ENCODE measurements around the gene MXI1.

The MXI1 gene

DNA sequence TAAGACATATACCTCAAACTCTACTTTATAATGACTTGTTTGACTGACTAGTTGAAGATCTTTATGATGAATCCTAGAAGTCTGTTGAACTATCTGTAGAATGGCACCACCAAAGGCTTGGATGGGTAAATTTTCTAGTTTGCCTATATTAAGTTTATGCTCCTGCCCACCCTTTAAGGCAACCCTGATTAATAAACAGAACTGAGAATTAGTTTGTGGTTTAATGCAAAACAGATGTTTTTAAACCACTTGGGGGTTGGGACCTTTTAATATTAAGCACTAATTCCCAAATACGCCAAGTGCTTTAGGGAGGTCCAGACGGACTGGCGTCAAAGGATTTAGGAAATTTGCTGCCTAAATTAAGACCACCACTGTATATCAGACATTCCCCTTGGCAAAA is 76.9 kb downstream of the MXI1 start:
- ATAC-seq, result no peak
- Mint-ChIP-seq H3K27ac (no peak overlapping the region), H3K9me3 (no peaks in the 10 kb centered on the region), H3K4me1 (peaks cover 14% of the 10 kb centered on the region), H3K36me3 (peaks cover 12% of the 10 kb centered on the region), H3K27me3 (no peaks in the 10 kb centered on the region), H3K4me3 (no peak overlapping the region)

DNA sequence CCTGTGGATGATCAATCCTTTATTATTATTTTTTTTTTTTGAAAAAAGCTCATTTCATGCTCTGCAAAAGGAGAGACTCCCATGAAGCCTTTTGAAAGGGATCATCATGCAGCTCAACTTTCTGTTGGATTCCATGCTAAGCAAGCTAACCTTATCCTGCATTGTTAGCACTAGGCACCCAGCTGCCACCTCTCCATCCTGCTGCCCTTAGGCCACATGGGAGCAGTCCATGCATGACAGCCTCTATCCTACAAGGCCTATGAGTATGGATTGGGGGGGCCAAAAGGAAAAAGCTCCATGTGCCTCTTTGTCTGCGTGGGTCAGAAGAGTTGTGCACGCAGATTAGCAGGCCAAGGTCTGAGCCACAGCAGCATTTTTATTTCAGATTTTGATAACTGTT is 78.1 kb downstream of the MXI1 start:
- H3K4me1 Mint-ChIP-seq, result peaks cover 11% of the 10 kb centered on the region
- no peak for ATAC-seq

DNA sequence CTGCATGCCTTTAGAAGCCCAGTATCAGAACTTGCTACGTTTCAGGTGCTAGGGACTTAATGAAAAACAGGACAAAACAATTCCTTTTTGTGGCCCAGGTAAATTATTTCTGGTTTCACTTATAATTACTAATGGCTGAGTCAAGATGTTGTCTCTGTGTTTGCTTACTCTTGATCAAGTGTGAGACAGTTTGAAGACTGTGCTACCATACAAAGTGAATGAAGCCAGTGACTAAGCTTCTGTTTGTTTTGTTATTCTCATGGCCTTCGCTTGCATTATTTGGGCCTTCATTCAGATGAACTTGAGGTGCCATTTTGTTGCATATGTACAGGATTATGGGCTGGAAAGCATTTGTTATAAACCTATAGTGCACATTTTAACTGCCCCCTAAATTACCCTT is 79.4 kb downstream of the MXI1 start:
- Mint-ChIP-seq H3K27ac (no peak overlapping the region), H3K36me3 (peaks cover 12% of the 10 kb centered on the region)
- no peak for ATAC-seq

More for the DNA sequence above, 78.1 kb downstream of the MXI1 start:
- Mint-ChIP-seq H3K36me3 (peaks cover 12% of the 10 kb centered on the region), H3K4me3 (no peak overlapping the region), H3K9me3 (no peaks in the 10 kb centered on the region), H3K27ac (no peak overlapping the region), H3K27me3 (no peaks in the 10 kb centered on the region)

DNA sequence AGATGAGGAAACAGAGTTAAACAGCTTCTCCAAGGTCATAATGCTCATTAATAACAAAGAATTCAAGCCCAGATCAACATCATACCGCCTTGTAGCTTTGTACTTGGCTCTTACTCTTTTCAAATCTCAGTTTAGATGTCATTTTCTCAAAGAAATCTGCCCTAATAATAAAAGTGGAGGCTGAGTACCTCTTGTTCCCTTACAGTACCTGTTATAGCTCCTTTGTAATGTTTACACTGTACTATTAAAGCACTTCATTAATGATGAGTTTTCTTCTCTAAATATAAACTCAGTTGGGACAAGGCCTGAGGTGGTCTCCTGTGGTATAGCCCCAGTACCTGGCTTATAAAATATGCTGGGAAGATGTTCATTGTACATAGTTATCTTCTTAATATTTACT is 89.6 kb downstream of the MXI1 start:
- Mint-ChIP-seq H3K27ac (no peak overlapping the region), H3K4me3 (no peak overlapping the region), H3K36me3 (peaks cover 39% of the 10 kb centered on the region), H3K27me3 (no peaks in the 10 kb centered on the region), H3K9me3 (no peaks in the 10 kb centered on the region), H3K4me1 (peaks cover 20% of the 10 kb centered on the region)
- ATAC-seq, result no peak

More for the DNA sequence above, 79.4 kb downstream of the MXI1 start:
- H3K27me3 Mint-ChIP-seq, result no peaks in the 10 kb centered on the region
- H3K9me3 Mint-ChIP-seq, result no peaks in the 10 kb centered on the region
- no peak overlapping the region for H3K4me3 Mint-ChIP-seq
- peaks cover 11% of the 10 kb centered on the region for H3K4me1 Mint-ChIP-seq

DNA sequence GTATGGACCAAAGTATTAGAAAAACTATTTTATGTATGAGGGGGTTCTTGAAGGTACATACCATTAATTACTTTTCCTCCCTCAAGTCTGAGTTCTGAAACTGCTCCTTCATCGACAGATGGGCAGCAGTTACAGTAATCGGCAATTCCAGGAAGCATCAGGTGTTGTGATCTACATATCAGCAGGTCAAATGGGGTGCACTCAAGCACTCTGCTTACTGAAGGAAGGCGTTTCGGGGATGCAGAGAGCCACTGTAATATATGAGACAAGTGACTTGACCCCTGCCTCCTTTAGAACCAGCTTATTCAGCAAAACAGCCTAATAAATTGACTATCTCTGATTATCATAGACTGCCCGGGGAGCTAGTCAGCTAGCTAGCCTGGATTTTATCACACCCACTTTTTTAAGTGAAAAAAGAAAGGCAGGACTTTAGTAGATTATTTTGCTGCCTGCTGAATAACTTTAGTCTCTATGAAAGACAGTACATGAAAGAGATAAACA is 93.1 kb downstream of the MXI1 start:
- Mint-ChIP-seq H3K27ac (no peak overlapping the region), H3K27me3 (no peaks in the 10 kb centered on the region), H3K36me3 (peaks cover 52% of the 10 kb centered on the region), H3K9me3 (no peaks in the 10 kb centered on the region), H3K4me3 (no peak overlapping the region), H3K4me1 (peaks cover 33% of the 10 kb centered on the region)
- no peak for ATAC-seq

DNA sequence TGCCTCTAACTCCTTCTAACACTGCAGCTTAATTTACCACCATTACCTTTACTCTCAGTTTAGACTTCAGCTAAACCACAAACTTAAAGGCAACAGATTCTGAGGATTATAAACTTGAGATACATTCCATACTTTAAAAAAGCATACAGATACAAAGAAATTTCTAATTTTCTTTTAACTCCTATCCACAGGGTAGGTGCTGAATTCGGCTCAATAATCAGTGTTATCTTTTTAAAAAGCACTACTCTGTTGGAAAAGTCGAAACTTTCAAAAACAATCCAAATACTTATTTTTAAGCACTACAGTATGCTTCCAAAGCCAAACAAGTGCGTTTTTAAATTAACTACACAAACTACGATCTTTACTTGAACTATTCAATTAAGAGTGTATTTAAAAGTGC is 96.3 kb downstream of the MXI1 start:
- no peaks in the 10 kb centered on the region for H3K9me3 Mint-ChIP-seq
- peak overlapping the region; percentile 95 for H3K4me3 Mint-ChIP-seq
- no peak for ATAC-seq
- no peaks in the 10 kb centered on the region for H3K27me3 Mint-ChIP-seq
- peak overlapping the region; percentile 90 for H3K27ac Mint-ChIP-seq
- H3K4me1 Mint-ChIP-seq, result peaks cover 26% of the 10 kb centered on the region
- peaks cover 29% of the 10 kb centered on the region for H3K36me3 Mint-ChIP-seq

DNA sequence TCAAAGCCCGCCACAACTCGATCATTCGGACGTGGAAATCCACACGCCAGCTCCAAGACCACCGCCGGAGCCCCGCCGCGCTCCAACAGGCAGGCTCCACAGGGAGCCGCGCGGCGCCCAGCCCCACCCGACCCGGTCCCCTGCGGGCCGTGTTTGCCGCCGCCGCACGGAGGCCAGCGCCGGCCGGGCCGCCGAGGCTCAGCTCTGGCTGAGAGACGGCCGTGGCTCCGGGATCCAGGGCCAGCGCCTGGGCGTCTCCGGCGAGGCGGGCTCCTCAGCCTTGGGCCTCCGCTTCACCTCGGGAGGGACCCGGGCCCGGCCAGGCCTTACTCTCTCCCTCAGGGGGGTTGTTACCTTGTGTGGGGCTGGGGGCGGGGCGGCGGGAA is 97.0 kb downstream of the MXI1 start:
- Mint-ChIP-seq H3K27ac (peak overlapping the region; percentile 90), H3K36me3 (peaks cover 29% of the 10 kb centered on the region), H3K4me3 (peak overlapping the region; percentile 95), H3K9me3 (no peaks in the 10 kb centered on the region), H3K4me1 (peaks cover 26% of the 10 kb centered on the region), H3K27me3 (no peaks in the 10 kb centered on the region)
- ATAC-seq, result peak; percentile 75

DNA sequence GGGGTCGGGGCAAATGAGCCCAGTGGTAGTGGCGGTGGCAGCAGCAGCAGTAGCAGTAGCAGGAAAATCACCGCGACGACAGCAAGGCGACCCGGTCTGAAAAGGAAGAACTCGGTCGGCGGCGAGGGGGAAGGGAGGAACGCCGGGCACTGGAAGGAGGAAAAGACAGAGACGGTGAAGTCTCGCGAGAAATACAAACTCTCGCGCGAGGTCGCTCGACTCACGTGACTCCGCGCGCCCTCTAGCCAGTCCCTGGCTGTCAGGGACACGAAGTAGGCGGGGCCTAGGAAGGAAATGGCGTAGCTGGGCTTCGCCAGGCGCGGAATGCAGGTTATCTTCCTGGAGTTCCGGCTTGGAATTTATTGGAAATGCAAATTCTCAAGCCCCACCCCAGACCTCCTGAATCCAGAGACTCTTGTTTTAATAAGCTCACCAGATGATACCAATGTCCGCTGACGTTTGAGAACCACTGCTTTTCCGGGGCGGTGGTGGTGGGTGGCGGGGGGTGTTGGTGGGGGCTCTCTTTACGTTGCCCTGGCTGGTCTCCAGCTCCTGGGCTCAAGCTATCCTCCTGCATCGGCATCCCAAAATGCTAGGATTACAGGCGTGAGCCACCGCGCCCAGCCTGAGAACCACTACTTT is 97.5 kb downstream of the MXI1 start, which contains the start of gene SMNDC1:
Gene SMNDC1, minus strand, starts transcription at position 141 of the 642 bp plus-strand sequence. CDS start 1,333 bp downstream, outside the sequence.
- H3K27me3 Mint-ChIP-seq, result no peaks in the 10 kb centered on the region
- no peaks in the 10 kb centered on the region for H3K9me3 Mint-ChIP-seq
- peaks cover 29% of the 10 kb centered on the region for H3K36me3 Mint-ChIP-seq
- H3K4me3 Mint-ChIP-seq, result peak within 1 kb of the TSS; percentile 95
- H3K4me1 Mint-ChIP-seq, result peaks cover 26% of the 10 kb centered on the region
- ATAC-seq, result peak; percentile 98
- H3K27ac Mint-ChIP-seq, result peak within 1 kb of the TSS; percentile 90

DNA sequence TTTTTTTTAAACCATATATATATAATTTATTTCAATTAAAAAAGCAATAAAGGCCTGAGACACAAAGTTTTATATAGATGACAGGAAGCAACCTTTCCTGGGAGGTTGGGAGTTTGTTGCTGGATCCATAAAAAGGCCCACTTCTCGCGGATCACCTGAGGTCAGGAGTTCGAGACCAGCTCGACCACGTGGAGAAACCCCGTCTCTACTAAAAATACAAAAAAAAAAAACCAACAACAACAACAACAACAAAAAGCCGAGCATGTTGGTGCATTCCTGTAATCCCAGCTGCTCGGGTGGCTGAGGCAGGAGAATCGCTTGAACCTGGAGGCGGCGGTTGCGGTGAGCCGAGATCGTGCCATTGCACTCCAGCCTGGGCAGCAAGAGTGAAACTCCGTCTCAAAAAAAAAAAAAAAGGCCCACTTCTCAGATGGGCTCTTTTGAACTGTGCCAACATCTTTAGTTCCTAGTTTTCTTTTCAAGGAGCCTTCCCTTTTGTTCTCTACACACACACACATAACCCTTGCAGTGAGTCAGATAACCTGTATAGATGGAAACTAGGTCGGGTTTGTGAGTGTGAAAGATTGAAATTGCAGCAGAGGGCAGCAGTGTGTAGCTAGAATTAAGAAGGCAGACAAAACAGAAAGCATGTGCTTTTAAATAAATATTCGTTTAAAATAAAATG is 98.5 kb downstream of the MXI1 start:
- H3K27ac Mint-ChIP-seq, result peak overlapping the region; percentile 90
- no peaks in the 10 kb centered on the region for H3K9me3 Mint-ChIP-seq
- H3K27me3 Mint-ChIP-seq, result no peaks in the 10 kb centered on the region
- H3K4me3 Mint-ChIP-seq, result peak overlapping the region; percentile 95
- peaks cover 26% of the 10 kb centered on the region for H3K36me3 Mint-ChIP-seq
- ATAC-seq, result peak; percentile 61
- peaks cover 22% of the 10 kb centered on the region for H3K4me1 Mint-ChIP-seq

DNA sequence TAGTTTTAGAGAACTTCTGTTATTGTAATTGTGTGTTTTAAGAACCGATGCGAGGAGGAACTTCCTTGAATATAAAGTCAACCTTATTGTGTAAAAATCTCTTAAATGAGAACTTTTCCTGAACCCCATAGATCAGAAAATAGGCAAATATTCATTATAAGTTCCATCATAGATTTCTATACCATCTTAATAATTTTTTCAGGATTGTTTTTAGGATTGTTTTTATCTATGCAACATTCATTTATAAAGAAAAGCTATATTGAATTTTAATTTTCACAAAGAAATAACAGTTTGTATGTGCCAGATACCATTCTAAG is 99.0 kb downstream of the MXI1 start:
- H3K4me3 Mint-ChIP-seq, result no peak overlapping the region
- H3K36me3 Mint-ChIP-seq, result peaks cover 22% of the 10 kb centered on the region
- H3K4me1 Mint-ChIP-seq, result peaks cover 21% of the 10 kb centered on the region
- no peak for ATAC-seq
- no peaks in the 10 kb centered on the region for H3K9me3 Mint-ChIP-seq
- H3K27ac Mint-ChIP-seq, result no peak overlapping the region
- H3K27me3 Mint-ChIP-seq, result no peaks in the 10 kb centered on the region

DNA sequence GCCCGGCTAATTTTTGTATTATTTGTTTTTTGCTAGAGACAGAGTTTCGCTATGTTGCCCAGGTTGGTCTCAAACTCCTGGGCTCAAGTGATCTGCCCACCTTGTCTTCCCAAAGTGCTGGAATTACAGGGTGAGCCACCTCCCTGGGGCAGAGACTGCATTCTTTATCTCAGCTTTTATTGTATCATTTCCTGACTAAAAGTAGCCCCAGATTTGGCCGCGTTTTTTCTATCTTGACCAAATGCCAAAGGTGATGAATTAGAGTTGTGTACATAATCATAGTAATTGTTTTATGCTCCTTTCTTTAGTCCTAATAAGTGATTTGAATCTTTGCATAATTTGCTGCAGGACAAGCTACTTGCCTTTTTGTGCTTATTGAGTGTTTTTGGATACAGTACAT is 100.4 kb downstream of the MXI1 start:
- Mint-ChIP-seq H3K36me3 (peaks cover 10% of the 10 kb centered on the region), H3K4me1 (peaks cover 21% of the 10 kb centered on the region), H3K4me3 (no peak overlapping the region), H3K27ac (no peak overlapping the region), H3K27me3 (no peaks in the 10 kb centered on the region), H3K9me3 (no peaks in the 10 kb centered on the region)
- ATAC-seq, result no peak

DNA sequence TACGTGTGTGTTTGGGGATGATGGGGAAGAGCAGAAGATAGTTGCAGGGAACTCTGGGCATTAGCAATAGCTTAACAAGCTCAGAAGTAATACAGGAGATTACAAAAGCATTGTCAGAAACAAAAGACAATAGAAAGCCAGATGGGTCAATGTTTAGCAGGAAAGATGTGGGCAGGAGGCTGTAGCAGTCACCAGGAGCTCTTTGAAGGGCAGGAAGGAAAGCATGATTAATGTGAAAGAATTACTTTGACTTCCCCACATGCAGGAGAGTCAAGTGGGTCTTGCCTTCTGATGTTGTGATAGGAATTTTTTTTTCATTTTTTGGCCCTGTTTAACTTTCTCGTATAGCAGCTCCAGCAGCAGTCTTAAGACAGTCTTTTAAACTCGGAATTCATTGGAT is 103.3 kb downstream of the MXI1 start:
- Mint-ChIP-seq H3K27me3 (no peaks in the 10 kb centered on the region), H3K4me3 (no peak overlapping the region), H3K9me3 (no peaks in the 10 kb centered on the region), H3K36me3 (no peaks in the 10 kb centered on the region), H3K27ac (no peak overlapping the region), H3K4me1 (peaks cover 9% of the 10 kb centered on the region)
- no peak for ATAC-seq

DNA sequence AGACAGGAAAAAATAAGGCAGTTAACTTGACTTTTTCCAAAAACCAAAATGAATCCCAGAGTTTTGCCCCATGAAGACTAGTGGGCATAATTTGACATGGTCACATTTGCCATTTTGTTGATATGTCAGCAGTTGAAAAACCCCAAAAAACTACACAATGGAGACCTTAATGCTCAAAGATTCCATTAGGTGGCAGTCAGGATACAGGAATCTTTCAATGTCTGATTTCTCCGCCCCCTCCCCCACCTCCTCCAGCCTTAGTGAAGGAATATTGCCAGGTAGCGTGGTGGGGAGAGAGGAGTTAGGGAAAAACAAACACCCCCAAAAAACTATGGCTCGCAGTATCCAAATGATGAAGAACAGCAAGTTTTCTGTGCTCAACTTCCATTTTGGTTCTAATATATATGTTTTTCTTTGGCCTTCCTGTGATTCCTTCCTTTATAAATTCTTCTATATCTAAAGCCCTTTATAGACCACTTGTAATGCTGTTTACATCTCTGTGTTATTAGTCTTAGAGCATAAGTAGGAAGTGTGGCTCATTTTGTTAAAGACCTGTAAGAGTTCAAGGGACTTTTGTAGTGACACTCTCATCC is 104.0 kb downstream of the MXI1 start:
- Mint-ChIP-seq H3K27me3 (no peaks in the 10 kb centered on the region), H3K4me1 (peaks cover 9% of the 10 kb centered on the region), H3K36me3 (no peaks in the 10 kb centered on the region), H3K27ac (no peak overlapping the region), H3K4me3 (no peak overlapping the region), H3K9me3 (no peaks in the 10 kb centered on the region)
- peak; percentile 62 for ATAC-seq

DNA sequence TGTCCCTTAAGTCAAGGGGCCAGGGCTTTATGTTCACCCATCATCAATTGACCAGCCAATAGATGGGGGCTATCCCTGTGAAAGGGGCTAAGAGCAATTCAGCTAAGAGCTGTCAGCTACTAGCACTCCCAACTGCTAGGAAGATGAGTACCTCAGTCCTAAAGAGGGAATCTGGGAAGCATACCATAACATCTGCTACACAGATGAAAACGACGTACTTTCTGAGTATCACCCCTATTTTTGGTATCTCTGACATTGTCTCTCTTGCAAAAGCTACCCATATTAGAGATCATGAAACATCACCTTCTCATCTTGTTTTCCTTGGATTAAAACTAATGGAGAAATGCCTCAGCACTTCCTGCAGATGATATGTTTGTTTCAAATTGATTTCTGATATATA is 104.8 kb downstream of the MXI1 start:
- Mint-ChIP-seq H3K4me3 (no peak overlapping the region), H3K27me3 (no peaks in the 10 kb centered on the region), H3K9me3 (no peaks in the 10 kb centered on the region), H3K4me1 (peaks cover 9% of the 10 kb centered on the region), H3K36me3 (no peaks in the 10 kb centered on the region), H3K27ac (no peak overlapping the region)
- ATAC-seq, result no peak

DNA sequence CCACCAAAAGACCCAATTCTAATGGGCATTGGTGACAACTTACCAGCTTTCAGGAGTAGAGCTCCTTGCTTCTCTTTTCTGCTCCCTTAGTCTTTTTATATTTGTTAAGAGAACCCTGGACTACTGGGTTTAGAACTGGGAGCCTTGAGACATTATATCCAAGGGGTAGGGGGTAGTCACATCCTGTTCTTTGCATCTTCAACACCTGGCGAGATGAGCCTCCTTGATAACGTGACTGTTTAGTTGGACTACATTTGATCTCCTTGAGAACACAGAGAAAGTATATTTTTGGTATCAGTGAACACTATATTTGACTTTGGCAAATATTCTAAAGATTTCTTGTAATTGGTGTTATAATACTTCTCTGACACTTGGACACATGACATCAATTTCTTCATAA is 106.3 kb downstream of the MXI1 start:
- peak overlapping the region; percentile 4 for H3K27ac Mint-ChIP-seq
- H3K4me1 Mint-ChIP-seq, result peaks cover 9% of the 10 kb centered on the region
- no peak for ATAC-seq
- H3K9me3 Mint-ChIP-seq, result no peaks in the 10 kb centered on the region
- H3K4me3 Mint-ChIP-seq, result no peak overlapping the region
- H3K27me3 Mint-ChIP-seq, result no peaks in the 10 kb centered on the region
- H3K36me3 Mint-ChIP-seq, result no peaks in the 10 kb centered on the region

Data from stimulated activated memory B cell treated with anti-CD40 and anti-IgM and Interleukin-4, amounts not matched to agents 10 μg/mL and 1 μg/mL and 100 μg/mL, for 72 hours (primary cell).